Measurements from ENCODE around the gene NFIA.
A peak's percentile ranks its signal among the peaks of the same experiment; 100 is the strongest.

Gene NFIA

GRCh38 chr1:61450872-61451571, 368.7 kb downstream of the NFIA start:
- Histone ChIP-seq H3K23ac (ENCODE audit: low read depth, low read length, poor library complexity) (no peak overlapping the region), H2BK5ac (ENCODE audit: low read length) (no peak overlapping the region), H4K91ac (ENCODE audit: low read depth, low read length, poor library complexity) (no peak overlapping the region), H2AK5ac (ENCODE audit: low read depth, low read length) (no peak overlapping the region), H3K18ac (ENCODE audit: low read length) (no peak overlapping the region), H2BK15ac (ENCODE audit: low read length) (no peak overlapping the region), H3K36me3 (replicated peaks in 1 of 2; ENCODE audit: control insufficient read depth in 2 of 2, insufficient read depth in 2 of 2, low read length in 2 of 2) (no peaks in the 10 kb centered on the region), H3K4me3 (ENCODE audit: low read length in 2 of 2) (no peak overlapping the region), H3K27me3 (ENCODE audit: control insufficient read depth in 3 of 3, insufficient read depth in 3 of 3, low read depth in 1 of 3, low read length in 3 of 3) (peaks cover 0 to 18% (median 0%) of the 10 kb centered on the region in 3 experiments), H3K79me1 (ENCODE audit: low read depth, low read length) (no peaks in the 10 kb centered on the region), H3K4me2 (ENCODE audit: insufficient read depth, low read length, poor library complexity, severe bottlenecking) (no peak overlapping the region), H2BK12ac (ENCODE audit: low read length) (no peak overlapping the region), H3K9ac (ENCODE audit: low read depth, low read length, poor library complexity) (no peak overlapping the region), H3K4me1 (ENCODE audit: control insufficient read depth in 2 of 2, insufficient read depth in 1 of 2, low read depth in 1 of 2, low read length in 2 of 2) (peaks cover 0 to 7% of the 10 kb centered on the region in 2 donors), H3K9me3 (replicated peaks in 1 of 2; ENCODE audit: control insufficient read depth in 2 of 2, insufficient read depth in 1 of 2, low read depth in 1 of 2, low read length in 2 of 2) (no peaks in the 10 kb centered on the region), H2AFZ (ENCODE audit: low read length) (no peak overlapping the region), H4K8ac (ENCODE audit: low read depth, low read length) (no peak overlapping the region), H3K14ac (ENCODE audit: low read length) (no peak overlapping the region), H2BK120ac (ENCODE audit: low read depth, low read length) (no peak overlapping the region), H3K4ac (ENCODE audit: low read length) (no peak overlapping the region), H3K27ac (replicated peaks; ENCODE audit: low read length) (no peak overlapping the region)
- DNase-seq (ENCODE audit: low spot score): no peak
- no CpG with 5 or more reads among the region's 14 CpGs for WGBS, 2 donors (ENCODE audit: extremely low coverage in 2 of 2, insufficient read length in 2 of 2, insufficient replicate concordance in 1 of 2)

DNA sequence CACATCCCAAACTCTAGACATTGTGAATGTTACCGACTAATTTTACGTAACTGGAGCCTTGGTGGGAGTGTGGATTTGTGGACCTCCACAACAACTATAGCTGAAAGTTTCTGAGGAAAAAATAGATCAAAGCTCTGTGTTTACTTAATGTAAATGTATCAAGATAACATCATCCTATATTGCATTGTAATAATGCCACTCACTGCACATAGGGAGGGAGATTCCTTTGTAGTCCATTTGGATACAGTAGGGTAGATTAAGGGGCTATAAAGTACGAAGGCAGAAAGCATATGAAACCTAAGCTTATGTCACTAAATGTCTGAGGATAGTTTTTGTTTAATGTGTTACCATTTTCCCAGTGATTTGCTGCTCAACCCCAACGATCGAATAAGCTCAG, 369.2 kb downstream of the NFIA start:
- no peak overlapping the region for H3K4me2 ChIP-seq (ENCODE audit: insufficient read depth, low read length, poor library complexity, severe bottlenecking)
- no peaks in the 10 kb centered on the region for H3K9me3 ChIP-seq (replicated peaks in 1 of 2; ENCODE audit: control insufficient read depth in 2 of 2, insufficient read depth in 1 of 2, low read depth in 1 of 2, low read length in 2 of 2)
- H2BK12ac ChIP-seq (ENCODE audit: low read length): no peak overlapping the region
- no peak for DNase-seq (ENCODE audit: low spot score)
- H3K27ac ChIP-seq (replicated peaks; ENCODE audit: low read length): no peak overlapping the region
- no CpG with 5 or more reads among the region's 5 CpGs for WGBS, 2 donors (ENCODE audit: extremely low coverage in 2 of 2, insufficient read length in 2 of 2, insufficient replicate concordance in 1 of 2)
- no peak overlapping the region for H4K91ac ChIP-seq (ENCODE audit: low read depth, low read length, poor library complexity)
- no peak overlapping the region for H3K18ac ChIP-seq (ENCODE audit: low read length)
- no peak overlapping the region for H2AFZ ChIP-seq (ENCODE audit: low read length)
- H3K27me3 ChIP-seq (ENCODE audit: control insufficient read depth in 3 of 3, insufficient read depth in 3 of 3, low read depth in 1 of 3, low read length in 3 of 3): peaks cover 0 to 13% (median 0%) of the 10 kb centered on the region in 3 experiments
- H2AK5ac ChIP-seq (ENCODE audit: low read depth, low read length): no peak overlapping the region
- H3K23ac ChIP-seq (ENCODE audit: low read depth, low read length, poor library complexity): no peak overlapping the region
- no peaks in the 10 kb centered on the region for H3K36me3 ChIP-seq (replicated peaks in 1 of 2; ENCODE audit: control insufficient read depth in 2 of 2, insufficient read depth in 2 of 2, low read length in 2 of 2)
- H3K79me1 ChIP-seq (ENCODE audit: low read depth, low read length): no peaks in the 10 kb centered on the region
- no peak overlapping the region for H2BK5ac ChIP-seq (ENCODE audit: low read length)
- no peak overlapping the region for H3K4ac ChIP-seq (ENCODE audit: low read length)
- no peak overlapping the region for H3K4me3 ChIP-seq (ENCODE audit: low read length in 2 of 2)
- H4K8ac ChIP-seq (ENCODE audit: low read depth, low read length): no peak overlapping the region
- H2BK120ac ChIP-seq (ENCODE audit: low read depth, low read length): no peak overlapping the region
- H3K14ac ChIP-seq (ENCODE audit: low read length): no peak overlapping the region
- no peak overlapping the region for H3K9ac ChIP-seq (ENCODE audit: low read depth, low read length, poor library complexity)
- no peak overlapping the region for H2BK15ac ChIP-seq (ENCODE audit: low read length)
- H3K4me1 ChIP-seq (ENCODE audit: control insufficient read depth in 2 of 2, insufficient read depth in 1 of 2, low read depth in 1 of 2, low read length in 2 of 2): peaks cover 0 to 7% of the 10 kb centered on the region in 2 donors

GRCh38 chr1:61452176-61453035, 370.0 kb downstream of the NFIA start:
- no peak overlapping the region for H3K18ac ChIP-seq (ENCODE audit: low read length)

More at GRCh38 chr1:61452176-61453035, 370.0 kb downstream of the NFIA start:
- Histone ChIP-seq H3K4me1 (ENCODE audit: control insufficient read depth in 2 of 2, insufficient read depth in 1 of 2, low read depth in 1 of 2, low read length in 2 of 2) (peaks cover 0 to 7% of the 10 kb centered on the region in 2 donors), H2BK120ac (ENCODE audit: low read depth, low read length) (no peak overlapping the region), H2BK15ac (ENCODE audit: low read length) (no peak overlapping the region), H3K27me3 (ENCODE audit: control insufficient read depth in 3 of 3, insufficient read depth in 3 of 3, low read depth in 1 of 3, low read length in 3 of 3) (peaks cover 0 to 16% (median 0%) of the 10 kb centered on the region in 3 experiments), H3K4me3 (ENCODE audit: low read length in 2 of 2) (no peak overlapping the region), H2BK5ac (ENCODE audit: low read length) (no peak overlapping the region), H3K9me3 (replicated peaks in 1 of 2; ENCODE audit: control insufficient read depth in 2 of 2, insufficient read depth in 1 of 2, low read depth in 1 of 2, low read length in 2 of 2) (no peaks in the 10 kb centered on the region), H3K79me1 (ENCODE audit: low read depth, low read length) (no peaks in the 10 kb centered on the region), H4K91ac (ENCODE audit: low read depth, low read length, poor library complexity) (no peak overlapping the region), H2AFZ (ENCODE audit: low read length) (no peak overlapping the region), H3K36me3 (replicated peaks in 1 of 2; ENCODE audit: control insufficient read depth in 2 of 2, insufficient read depth in 2 of 2, low read length in 2 of 2) (no peaks in the 10 kb centered on the region), H3K9ac (ENCODE audit: low read depth, low read length, poor library complexity) (no peak overlapping the region), H4K8ac (ENCODE audit: low read depth, low read length) (no peak overlapping the region), H3K4ac (ENCODE audit: low read length) (no peak overlapping the region), H3K4me2 (ENCODE audit: insufficient read depth, low read length, poor library complexity, severe bottlenecking) (no peak overlapping the region), H3K23ac (ENCODE audit: low read depth, low read length, poor library complexity) (no peak overlapping the region), H3K27ac (replicated peaks; ENCODE audit: low read length) (no peak overlapping the region), H2BK12ac (ENCODE audit: low read length) (no peak overlapping the region), H2AK5ac (ENCODE audit: low read depth, low read length) (no peak overlapping the region), H3K14ac (ENCODE audit: low read length) (no peak overlapping the region)
- DNase-seq (ENCODE audit: low spot score): peak; percentile 9
- WGBS, 2 donors (ENCODE audit: extremely low coverage in 2 of 2, insufficient read length in 2 of 2, insufficient replicate concordance in 1 of 2): no CpG with 5 or more reads among the region's 4 CpGs
